Limb (tissue), 2 donors: Measurements from ENCODE around the gene ZNF326.
"Not testable (repeated sequence)": the region's sequence is repeated elsewhere in the genome, so short reads cannot be mapped to it uniquely, and the experiment has no call there.

Experiments
- DNase-seq, 2 donors: peaks; one replicate each; pipeline ENCODE4 v3.0.0-alpha.2; 2016; ENCODE audit errors: extremely low spot score in 2 of 2

The ZNF326 gene

DNA sequence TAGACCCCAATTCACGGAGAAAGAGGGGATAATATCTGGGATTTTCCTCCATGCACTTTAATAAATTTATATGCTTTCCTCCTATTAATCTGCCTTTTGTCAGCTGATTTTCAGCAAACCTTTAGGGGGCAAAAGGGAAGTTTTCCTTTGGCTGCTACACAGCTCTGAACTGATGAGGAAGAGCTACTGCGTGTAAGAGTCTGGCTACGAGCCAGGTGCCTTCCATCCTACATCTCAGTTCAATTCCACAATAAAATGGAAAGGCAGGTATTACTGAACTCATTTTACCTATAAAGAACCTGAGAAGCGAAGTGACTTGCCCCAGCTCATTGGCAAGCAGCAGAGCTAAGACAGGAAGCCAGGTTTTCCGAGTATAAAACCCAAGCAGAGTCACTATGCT lies 28.3 kb upstream of the ZNF326 start:
- no peak for DNase-seq

- DNase-seq, result no peak
Observed at GRCh38 chr1:89971600-89971999, 23.3 kb upstream of the ZNF326 start.

- DNase-seq, result no peak
Observed at GRCh38 chr1:89972024-89972423, 22.9 kb upstream of the ZNF326 start.

DNA sequence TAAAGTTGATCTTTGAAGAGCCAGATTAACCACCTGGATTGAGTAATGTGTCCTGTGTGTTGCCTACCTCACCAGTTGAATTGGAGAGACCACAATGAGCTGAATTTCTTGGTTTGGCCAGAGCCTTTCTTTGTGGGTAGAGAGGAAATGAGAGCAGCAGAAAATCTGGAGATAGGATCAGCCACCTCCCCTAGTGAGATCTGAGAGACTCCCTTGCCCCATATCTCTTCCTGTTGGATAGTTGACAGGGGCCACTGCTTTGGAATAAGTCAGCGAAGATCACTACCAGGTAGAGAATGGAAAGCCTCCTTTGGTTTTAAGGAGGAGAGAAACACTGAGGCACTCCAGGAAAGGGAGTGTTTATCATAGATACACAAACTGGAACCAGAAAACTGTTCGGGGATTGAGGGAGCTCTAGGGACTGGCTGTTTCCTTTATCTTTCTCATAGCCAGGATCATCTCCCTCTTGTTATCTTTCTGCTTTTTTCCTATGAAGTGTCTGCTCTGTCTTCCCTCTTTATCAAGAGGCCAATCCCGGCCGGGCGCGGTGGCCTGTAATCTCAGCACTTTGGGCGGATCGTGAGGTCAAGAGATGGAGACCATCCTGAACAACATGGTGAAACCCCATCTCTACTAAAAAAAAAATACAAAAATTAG lies 21.3 kb upstream of the ZNF326 start:
- no peak for DNase-seq

GRCh38 chr1:89974256-89974655 lies 20.7 kb upstream of the ZNF326 start:
- no peak for DNase-seq

- no peak for DNase-seq
Observed at GRCh38 chr1:89974696-89975470, 20.0 kb upstream of the ZNF326 start.

DNA sequence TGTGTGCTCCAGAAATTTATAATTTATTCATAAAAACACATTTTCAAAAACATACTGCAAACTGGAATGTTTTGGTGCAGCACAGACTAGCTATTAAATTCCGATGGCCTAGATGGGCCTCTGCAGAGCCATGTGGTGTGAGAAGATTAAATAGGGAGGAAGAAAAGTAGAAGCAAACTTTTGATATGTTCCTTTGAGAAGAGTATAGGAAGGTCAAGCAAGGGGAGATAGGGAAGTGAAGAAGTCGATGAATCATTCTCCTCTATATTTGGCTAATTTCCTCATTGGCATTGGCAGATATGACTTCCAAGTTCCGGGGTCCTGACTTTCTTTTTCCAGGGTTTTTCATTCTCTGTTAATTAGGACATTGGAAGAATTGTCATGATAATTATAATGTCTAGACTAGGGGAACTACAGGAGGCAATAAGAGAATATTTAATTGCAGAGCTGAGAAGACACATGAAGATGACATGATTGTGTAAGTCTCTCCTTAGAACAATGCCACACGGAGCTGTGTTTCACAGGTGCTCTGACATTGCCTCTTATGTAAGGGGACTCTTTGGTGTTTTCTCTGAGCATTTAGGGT lies 19.3 kb upstream of the ZNF326 start:
- DNase-seq, result no peak

- no peak for DNase-seq
Observed at GRCh38 chr1:89978755-89979154, 16.2 kb upstream of the ZNF326 start.

DNA sequence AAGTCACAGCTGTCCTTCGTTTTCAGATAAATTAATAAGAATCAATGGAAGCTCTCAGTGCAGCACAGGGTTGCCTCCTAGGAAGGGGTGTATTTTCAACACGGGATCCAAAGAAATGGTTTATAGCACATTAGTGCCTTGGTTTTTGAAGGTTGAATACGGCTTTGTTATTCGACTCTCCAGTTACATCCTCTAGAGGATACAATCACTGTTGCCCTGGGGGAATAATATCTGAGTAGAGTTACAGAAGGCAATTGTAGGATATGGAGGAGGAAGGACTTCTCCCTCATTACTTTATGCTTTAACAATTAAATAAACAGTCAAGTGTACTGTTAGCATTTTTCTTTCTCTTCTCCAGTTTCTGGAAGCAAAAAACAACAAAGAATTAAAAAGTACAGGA lies 14.3 kb upstream of the ZNF326 start:
- no peak for DNase-seq

DNA sequence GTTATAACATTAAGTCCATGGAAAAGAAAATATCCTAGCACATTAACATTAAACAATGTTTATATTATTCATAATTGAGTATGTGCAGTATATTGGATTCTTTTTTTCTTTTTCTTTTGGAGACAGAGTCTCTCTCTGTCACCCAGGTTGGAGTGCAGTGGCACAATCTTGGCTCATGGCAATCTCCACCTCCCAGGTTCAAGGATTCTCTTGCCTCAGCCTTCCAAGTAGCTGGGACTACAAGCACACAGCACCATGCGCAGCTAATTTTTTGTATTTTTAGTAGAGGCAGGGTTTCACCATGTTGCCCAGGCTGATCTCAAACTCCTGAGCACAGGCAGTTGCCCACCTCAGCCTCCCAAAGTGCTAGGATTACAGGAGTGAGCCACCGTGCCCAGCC lies 12.1 kb upstream of the ZNF326 start:
- not testable (repeated sequence) for DNase-seq

DNA sequence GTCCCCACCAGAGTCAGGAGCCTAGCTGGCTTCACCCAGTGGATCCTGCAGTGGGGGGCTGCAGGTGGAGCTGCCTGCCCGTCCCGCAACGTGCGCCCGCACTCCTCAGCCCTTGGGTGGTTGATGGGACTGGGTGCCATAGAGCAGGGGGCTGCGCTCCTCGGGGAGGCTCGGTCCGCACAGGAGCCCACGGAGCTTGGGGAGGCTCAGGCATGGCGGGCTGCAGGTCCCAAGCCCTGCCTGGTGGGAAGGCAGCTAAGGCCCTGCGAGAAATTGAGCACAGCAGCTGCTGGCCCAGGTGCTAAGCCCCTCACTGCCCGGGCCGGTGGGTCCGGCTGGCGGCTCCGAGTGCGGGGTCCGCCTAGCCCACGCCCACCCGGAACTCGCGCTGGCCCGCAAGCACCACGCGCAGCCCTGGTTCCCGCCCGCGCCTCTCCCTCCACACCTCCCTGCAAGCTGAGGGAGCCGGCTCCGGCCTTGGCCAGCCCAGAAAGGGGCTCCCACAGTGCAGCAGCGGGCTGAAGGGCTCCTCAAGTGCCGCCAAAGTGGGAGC lies 10.3 kb upstream of the ZNF326 start:
- not testable (repeated sequence) for DNase-seq

- DNase-seq, result no peak
Observed at GRCh38 chr1:89986020-89986419, 8.9 kb upstream of the ZNF326 start.

DNA sequence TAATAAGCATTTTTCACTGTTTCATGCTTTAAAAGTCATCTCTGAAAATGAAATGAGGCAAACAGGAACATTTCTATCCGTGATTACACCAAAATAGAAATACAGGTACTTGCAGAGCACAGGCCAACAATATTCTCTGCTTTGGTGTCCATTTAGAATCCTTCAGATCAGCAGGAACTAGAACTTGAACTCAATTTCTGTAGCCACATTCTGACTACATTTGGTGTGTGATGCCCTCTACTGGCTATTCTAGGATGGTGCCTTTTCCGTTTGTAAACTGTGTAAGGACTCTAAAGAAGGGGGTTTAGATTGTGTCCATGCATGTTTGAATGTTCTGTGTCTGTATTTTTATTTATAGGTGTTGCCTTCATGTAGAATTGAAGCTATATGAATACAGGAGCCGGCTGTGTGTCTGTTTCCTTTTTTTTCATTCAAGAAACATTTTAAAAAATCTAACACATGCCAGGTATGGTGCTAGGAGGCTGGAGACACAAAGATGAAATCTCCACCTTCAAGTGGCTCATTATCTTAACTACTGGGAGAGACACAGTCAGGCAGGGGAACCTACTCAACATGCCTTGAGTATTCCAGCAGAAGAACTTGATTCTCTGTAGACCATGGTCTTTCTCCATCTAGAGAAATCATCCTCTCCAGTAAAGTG lies 7.6 kb upstream of the ZNF326 start:
- DNase-seq, result peak; percentile 52 to 78

- DNase-seq, result no peak
Observed at GRCh38 chr1:89989099-89989498, 5.8 kb upstream of the ZNF326 start.

GRCh38 chr1:89989799-89990198 lies 5.1 kb upstream of the ZNF326 start:
- no peak for DNase-seq

- no peak for DNase-seq
Observed at GRCh38 chr1:89990976-89991831, 3.7 kb upstream of the ZNF326 start.

DNA sequence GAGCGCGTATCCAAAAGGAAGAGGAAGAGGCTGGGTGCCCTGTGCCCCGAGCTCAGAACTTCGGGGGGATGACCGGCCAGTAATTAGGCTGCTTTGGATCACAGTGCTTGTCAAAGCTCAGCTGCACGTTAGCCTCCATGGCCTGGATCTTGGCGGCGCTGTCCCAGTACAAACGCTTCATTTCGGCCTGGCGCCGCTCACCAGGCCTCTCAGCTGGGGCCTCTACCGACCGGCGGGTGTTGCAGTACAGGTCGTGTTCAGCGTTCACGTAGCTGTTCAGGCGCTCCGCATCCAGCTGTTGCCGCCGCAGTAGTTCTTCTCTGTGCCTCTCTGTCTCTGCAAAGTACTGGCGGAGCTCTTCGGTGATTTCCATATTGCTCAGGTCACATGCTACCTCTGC lies 1.4 kb upstream of the ZNF326 start:
- DNase-seq, result no peak

DNA sequence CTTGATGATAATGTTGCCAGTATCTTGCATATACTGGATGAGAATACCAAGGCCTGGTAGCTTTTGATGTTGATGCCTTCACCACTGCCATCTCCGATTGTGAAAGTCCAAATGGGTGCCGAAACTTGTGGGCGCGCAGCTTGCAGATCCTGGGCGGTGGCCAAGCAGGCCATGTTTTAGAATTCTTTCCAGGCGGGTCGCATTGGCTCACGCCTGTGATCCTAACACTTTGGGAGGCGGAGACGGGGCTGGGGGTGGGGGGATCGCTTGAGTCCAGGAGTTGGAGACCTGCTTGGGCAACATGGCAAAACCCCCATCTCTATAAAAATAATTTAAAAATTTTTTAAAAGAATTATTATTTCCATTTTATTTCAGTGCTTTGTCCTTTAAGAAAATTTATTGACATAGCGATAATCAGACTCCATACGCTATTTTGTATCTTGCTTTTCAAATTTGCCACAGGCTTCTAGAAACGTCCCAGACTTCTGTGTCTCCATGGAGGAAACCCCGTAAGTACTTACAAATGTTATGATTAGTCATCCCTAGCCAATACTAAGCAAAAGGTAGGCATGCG lies 592 bp upstream of the ZNF326 start:
- peak in 1 of 2 donors; percentile 43 for DNase-seq

DNA sequence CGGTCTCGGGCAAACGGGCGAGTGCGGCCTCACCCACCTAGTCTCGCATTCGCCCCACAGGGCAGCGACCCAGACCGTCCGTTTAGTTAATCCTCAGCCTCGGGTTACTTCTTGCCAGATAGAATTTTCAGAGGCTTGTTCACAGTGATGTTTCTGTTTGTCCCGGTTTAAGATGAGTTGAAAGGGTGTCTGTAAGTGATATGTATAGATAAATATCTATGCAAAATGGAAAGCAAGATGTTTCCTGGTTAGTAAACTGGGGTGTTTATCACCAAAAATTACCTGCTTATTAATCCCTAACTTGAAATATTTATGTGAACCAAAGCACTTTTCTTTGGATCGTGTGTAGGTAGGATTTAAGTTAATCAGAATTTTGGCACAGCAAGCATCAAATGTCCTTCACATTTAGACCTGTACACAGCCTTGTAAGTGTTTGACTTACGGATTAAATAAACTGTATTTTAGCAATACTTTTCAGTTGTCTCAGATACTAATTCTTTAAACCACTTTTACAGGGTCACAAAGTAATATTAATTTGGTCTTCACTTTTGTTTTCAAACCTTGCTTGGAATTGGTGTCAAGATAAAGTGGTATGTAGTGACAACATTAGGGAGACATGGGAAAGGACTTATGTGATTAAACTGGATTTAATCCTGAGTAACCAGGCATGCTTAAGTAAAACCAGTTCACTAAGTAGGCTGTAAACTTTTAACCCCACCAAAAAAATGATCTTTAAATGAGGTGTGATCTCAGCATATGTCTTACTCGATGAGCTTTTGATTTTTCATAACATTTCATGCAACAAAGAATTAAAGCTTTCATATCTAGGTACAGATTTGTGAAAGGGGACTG lies 914 bp downstream of the ZNF326 start:
- DNase-seq, result no peak
